Measurements from ENCODE around the gene ENO4.

GRCh38 chr10:116835658-116836057 lies 13.6 kb upstream of the ENO4 start:
- TF ChIP-seq CREB1 (IDR thresholded peaks at IDR 0.05; ENCODE audit: low read depth) (no peak), CEBPB (IDR thresholded peaks at IDR 0.05) (no peak), ZBTB7A (IDR thresholded peaks at IDR 0.05; ENCODE audit: low read depth) (no peak), EP300 (IDR thresholded peaks at IDR 0.05; ENCODE audit: borderline replicate concordance) (no peak), TAF1 (IDR thresholded peaks at IDR 0.05; ENCODE audit: low read depth) (no peak), YY1 (IDR thresholded peaks at IDR 0.05; ENCODE audit: low read depth) (no peak), NFIC (IDR thresholded peaks at IDR 0.05) (no peak), TEAD4 (IDR thresholded peaks at IDR 0.05) (no peak), RAD21 (IDR thresholded peaks at IDR 0.05; ENCODE audit: low read depth) (no peak), EGR1 (IDR thresholded peaks at IDR 0.05) (no peak)
- TF ChIP-seq, protein P1, sequence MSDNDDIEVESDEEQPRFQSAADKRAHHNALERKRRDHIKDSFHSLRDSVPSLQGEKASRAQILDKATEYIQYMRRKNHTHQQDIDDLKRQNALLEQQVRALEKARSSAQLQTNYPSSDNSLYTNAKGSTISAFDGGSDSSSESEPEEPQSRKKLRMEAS (IDR thresholded peaks at IDR 0.05), result no peak
